ENCODE measurements around the gene IRF4.

- TF ChIP-seq CTCF (IDR thresholded peaks at IDR 0.05; ENCODE audit: extremely low read depth in 1 of 2, insufficient read depth in 1 of 2, low read depth in 1 of 2, low read length in 2 of 2) (no peak), POLR2A (IDR thresholded peaks at IDR 0.05; ENCODE audit: low read depth, low read length) (no peak), EZH2 (IDR thresholded peaks at IDR 0.05; ENCODE audit: borderline replicate concordance, low read depth, low read length, severe bottlenecking) (no peak), MAX (IDR thresholded peaks at IDR 0.05; ENCODE audit: insufficient read depth, insufficient read length) (no peak), POLR2AphosphoS5 (IDR thresholded peaks at IDR 0.05; ENCODE audit: insufficient read depth, low read depth, low read length) (no peak), MYC (IDR thresholded peaks at IDR 0.05; ENCODE audit: low read depth, low read length) (no peak), GATA2 (IDR thresholded peaks at IDR 0.05; ENCODE audit: insufficient read depth, insufficient read length, low read depth, low read length) (no peak)
Measured at GRCh38 chr6:362231-362923, 29.2 kb upstream of the IRF4 start.
